Right renal pelvis (tissue), 4 donors: ENCODE results near the gene SPECC1L. TPM values are rescaled to one million over a fixed set of nuclear protein-coding genes. Genes with fewer than 3 reads are reported as not detected.
A peak's percentile ranks its signal among the peaks of the same experiment; 100 is the strongest.

Source experiments
- DNase-seq, 4 donors: peaks; one replicate each; pipeline ENCODE4 v3.0.0-alpha.2; 2013; ENCODE audit warnings: low read depth in 4 of 4, low spot score in 3 of 4, missing footprints in 1 of 4
- polyA plus RNA-seq, 4 donors: library from polyadenylated mRNA; unstranded; fragments of 120-200 nt; gene quantifications; one replicate each; pipeline ENCODE4 v1.2.1, GENCODE V29; 2013; ENCODE audit not compliant: insufficient read length in 4 of 4

Gene SPECC1L
- polyA plus RNA-seq, 4 donors: 45.3 to 56.0 (median 51.1) TPM

- no peak for DNase-seq
Observed at GRCh38 chr22:24435861-24436371, 165.3 kb downstream of the SPECC1L start.

GRCh38 chr22:24436553-24436952, 165.9 kb downstream of the SPECC1L start:
- no peak for DNase-seq

GRCh38 chr22:24437091-24437490, 166.5 kb downstream of the SPECC1L start:
- no peak for DNase-seq

GRCh38 chr22:24437741-24438328, 167.2 kb downstream of the SPECC1L start:
- DNase-seq: no peak

GRCh38 chr22:24440270-24440717, 169.7 kb downstream of the SPECC1L start:
- DNase-seq: no peak

GRCh38 chr22:24440718-24441405, 170.2 kb downstream of the SPECC1L start:
- no peak for DNase-seq

- DNase-seq: no peak
Observed at GRCh38 chr22:24441406-24442351, 171.0 kb downstream of the SPECC1L start.

GRCh38 chr22:24442352-24442744, 171.7 kb downstream of the SPECC1L start:
- DNase-seq: no peak

- no peak for DNase-seq
Observed at GRCh38 chr22:24443668-24444067, 173.0 kb downstream of the SPECC1L start.

- DNase-seq: no peak
Observed at GRCh38 chr22:24444251-24444650, 173.6 kb downstream of the SPECC1L start.

- peak in 1 of 4 donors; percentile 60 for DNase-seq
Observed at GRCh38 chr22:24444729-24445466, 174.3 kb downstream of the SPECC1L start.

GRCh38 chr22:24445481-24446259, 175.0 kb downstream of the SPECC1L start:
- no peak for DNase-seq

GRCh38 chr22:24446260-24446611, 175.6 kb downstream of the SPECC1L start:
- DNase-seq: no peak

GRCh38 chr22:24450610-24451009, 180.0 kb downstream of the SPECC1L start:
- no peak for DNase-seq

GRCh38 chr22:24451162-24451561, 180.5 kb downstream of the SPECC1L start:
- DNase-seq: no peak

GRCh38 chr22:24453853-24454252, 183.2 kb downstream of the SPECC1L start:
- no peak for DNase-seq

- DNase-seq: no peak
Observed at GRCh38 chr22:24455039-24455438, 184.4 kb downstream of the SPECC1L start.

GRCh38 chr22:24455751-24456426, 185.3 kb downstream of the SPECC1L start:
- DNase-seq: no peak

- no peak for DNase-seq
Observed at GRCh38 chr22:24457894-24458420, 187.3 kb downstream of the SPECC1L start.
